Measurements from ENCODE around the gene HOMEZ. TPM values are rescaled to one million over a fixed set of nuclear protein-coding genes. Genes with fewer than 3 reads are reported as not detected.
A peak's percentile ranks its signal among the peaks of the same experiment; 100 is the strongest.

HOMEZ gene
- total RNA-seq, 1 experiment from 2014 or later = 25.9 TPM

DNA sequence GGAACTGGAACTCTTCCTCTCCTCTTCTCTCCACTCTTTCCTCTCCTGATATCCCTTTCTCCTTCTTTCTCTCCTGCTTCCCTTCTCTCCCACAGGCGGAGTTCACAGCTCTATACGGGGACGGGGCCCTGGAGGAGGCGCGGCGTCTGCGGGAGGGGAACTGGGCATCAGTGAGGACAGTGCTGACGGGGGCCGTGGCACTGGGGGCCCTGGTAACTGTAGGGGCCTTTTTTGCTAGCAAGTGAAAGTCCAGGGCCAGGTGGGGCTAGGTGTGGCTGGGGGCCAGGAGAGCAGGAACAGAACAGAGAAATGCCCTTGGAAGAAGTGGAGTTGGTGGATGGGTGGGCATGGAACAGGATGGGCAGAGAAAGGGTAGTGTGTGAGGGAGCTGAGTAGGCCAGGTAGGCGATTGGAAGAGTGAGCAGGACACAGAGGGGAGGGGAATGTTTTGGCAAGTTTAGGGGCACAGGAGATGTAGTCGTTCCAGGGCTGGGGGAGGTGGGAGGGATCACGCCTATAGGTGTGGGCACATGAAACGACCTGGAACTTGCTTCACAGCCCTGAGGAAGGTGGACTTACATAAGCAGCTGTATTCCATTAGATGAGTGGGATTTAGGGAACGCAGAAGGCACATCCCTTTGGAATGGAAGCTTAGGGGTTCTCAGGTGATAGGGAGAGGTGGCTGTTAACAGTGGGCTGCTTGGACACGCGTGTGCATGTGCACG, 23.0 kb upstream of the HOMEZ start:
- DNase-seq (ENCODE audit: low spot score) = no peak
- in situ Hi-C loops (cut with HindIII; ENCODE audit: low sequenced_read_pairs) = no loop called here

DNA sequence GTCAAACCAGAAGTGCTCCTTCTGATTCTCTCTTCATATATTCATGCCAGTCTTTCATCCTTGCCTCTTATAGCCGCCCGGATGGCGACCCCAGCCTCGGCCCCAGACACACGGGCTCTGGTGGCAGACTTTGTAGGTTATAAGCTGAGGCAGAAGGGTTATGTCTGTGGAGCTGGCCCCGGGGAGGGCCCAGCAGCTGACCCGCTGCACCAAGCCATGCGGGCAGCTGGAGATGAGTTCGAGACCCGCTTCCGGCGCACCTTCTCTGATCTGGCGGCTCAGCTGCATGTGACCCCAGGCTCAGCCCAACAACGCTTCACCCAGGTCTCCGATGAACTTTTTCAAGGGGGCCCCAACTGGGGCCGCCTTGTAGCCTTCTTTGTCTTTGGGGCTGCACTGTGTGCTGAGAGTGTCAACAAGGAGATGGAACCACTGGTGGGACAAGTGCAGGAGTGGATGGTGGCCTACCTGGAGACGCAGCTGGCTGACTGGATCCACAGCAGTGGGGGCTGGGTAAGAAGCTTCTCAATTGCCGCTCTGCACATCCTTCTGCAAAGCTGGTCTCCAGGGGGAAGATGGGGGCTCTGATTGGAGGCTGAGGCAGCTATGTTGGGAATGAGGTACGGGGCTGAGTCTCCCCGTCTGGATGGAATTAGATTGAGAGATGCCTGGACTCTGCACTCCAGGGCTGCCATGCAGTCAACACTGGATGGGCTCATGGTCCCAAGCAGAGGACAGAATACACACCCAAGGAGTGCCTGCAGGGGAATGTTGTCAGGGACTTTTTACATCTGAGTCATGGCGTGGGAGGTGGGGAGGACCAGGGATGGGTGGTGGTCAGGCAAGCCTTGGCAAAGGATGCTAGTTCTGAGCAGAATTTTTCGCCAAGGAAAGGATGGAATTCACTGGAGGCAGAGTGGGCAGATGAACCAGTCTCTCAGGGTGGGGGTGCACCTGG, 22.0 kb upstream of the HOMEZ start:
- DNase-seq (ENCODE audit: low spot score) = no peak
- in situ Hi-C loops (cut with HindIII; ENCODE audit: low sequenced_read_pairs) = no loop called here

DNA sequence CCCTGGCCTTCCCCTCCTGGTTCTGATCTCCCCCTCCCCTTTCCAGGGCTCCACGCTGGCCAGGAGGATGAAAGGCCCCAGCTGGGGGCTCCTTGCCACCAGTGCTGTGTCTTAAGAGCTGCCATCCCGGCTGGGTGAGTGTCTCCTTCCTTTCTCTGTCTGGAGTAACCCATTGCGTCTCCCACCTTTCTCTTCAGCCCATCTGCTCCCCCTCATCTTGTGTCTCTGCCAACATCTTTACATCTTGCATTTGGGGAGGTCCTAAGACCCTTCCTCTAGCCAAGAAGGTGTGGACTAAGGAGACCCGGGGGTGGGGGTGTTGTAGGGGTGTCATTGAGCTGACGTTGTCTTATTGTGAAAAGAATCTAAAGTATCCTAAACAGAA, 21.2 kb upstream of the HOMEZ start:
- in situ Hi-C loops (cut with HindIII; ENCODE audit: low sequenced_read_pairs) = no loop called here
- DNase-seq (ENCODE audit: low spot score) = no peak

- in situ Hi-C loops (cut with HindIII; ENCODE audit: low sequenced_read_pairs) = no loop called here
- peak; percentile 94 for DNase-seq (ENCODE audit: low spot score)
Measured at GRCh38 chr14:23306412-23307145, 20.6 kb upstream of the HOMEZ start, which contains the start of gene BCL2L2. BCL2L2 (plus strand) TSS chr14:23306833; CDS start chr14:23307768, 935 bp downstream.

DNA sequence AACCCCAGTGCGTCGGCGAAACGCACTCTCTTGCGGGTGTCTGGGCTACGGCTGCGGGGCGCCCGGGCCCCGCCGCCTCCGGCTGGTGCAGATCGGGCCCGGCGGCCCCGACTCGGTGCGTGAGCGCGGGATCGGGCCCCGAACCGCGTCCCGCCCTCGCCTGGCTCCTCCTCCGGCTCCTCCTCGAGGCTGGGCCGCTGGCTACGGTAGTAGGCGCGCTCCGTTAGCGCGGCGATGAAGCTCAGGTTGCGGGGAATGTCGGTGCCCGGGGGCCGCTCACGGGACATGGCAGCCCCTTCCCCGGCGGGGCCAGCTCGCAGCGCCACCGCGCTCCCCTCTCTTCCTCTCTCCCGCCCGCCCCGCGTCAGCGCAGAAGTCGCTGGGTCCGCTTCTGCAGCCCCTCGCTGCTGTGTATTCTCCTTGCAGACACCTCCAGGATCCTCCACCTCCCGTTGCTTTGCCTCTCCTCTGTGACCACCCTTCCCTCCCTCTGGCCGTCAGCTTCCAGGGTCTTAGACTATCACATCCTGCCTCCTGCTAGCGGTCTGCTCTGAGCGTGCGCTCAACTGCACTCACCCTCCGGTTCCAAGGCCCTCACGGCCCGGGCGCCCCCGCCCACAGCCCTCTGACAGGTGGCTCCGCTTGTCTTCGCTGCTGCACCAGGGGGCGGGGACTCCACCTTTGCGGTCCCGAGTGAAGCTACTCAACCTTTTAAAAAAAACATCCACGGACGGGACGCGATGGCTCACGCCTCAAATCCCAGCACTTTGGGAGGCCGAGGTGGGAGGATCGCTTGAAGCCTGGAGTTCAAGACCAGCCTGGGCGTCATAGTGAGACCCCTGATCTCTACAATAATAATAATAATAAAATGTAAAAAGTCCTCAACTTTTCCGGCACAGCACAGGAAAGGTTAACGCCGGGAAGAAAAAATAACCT, 16.6 kb upstream of the HOMEZ start, which contains the start of gene PPP1R3E:
Gene PPP1R3E (minus strand): TSS at position 570 of the 936 bp plus-strand sequence. CDS start 283 bp downstream, at position 287.
- in situ Hi-C loops (cut with HindIII; ENCODE audit: low sequenced_read_pairs) = no loop called here

DNA sequence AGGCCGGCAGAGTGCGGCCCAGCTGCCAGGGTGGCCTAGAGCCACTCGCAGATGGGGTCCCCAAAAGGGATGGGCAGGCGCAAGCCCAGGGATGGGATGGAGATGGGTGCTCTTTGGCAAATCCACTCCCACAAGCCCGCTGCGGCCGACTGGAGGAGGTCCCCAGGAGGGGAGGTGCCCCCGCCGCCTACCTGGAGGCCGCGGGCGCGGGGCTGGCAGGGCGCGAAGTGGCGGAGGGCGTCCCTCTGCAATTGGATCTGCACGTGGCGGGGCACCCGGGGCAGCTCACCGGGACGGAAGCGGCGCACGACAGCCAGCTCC, 16.0 kb upstream of the HOMEZ start:
- in situ Hi-C loops (cut with HindIII; ENCODE audit: low sequenced_read_pairs) = no loop called here
- DNase-seq (ENCODE audit: low spot score) = no peak

More for the DNA sequence above, 16.6 kb upstream of the HOMEZ start, which contains the start of gene PPP1R3E:
- DNase-seq (ENCODE audit: low spot score) = peak; percentile 80

GRCh38 chr14:23301288-23301968, 15.5 kb upstream of the HOMEZ start:
- in situ Hi-C loops (cut with HindIII; ENCODE audit: low sequenced_read_pairs) = no loop called here
- DNase-seq (ENCODE audit: low spot score) = peak; percentile 97

DNA sequence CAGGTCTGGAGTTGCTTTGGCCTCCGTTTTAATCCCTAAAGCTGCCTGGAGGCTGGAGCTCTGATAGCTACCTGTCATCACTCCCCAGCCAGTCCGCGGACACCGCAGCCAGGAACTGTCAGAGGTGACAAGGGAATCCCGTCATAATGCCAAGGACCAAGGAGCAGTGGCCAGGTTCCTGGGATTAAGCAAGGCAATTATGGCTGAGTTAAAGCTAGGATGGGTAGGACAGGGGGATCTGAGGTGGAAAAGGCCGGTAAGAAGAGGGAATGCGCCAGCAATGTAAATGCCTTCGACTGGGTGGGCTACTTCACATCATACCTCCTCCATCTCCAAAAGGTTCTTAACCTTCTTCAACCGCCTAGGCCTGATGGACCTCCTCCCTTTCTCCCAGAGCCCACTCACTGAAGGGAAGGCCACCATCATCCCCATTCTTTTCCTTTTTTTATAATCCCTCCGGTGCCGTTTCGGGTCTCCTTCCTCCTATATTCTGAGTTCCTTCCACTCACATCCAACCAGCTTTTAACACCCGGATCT, 14.8 kb upstream of the HOMEZ start:
- in situ Hi-C loops (cut with HindIII; ENCODE audit: low sequenced_read_pairs) = no loop called here

GRCh38 chr14:23299986-23300686, 14.2 kb upstream of the HOMEZ start:
- in situ Hi-C loops (cut with HindIII; ENCODE audit: low sequenced_read_pairs) = no loop called here
- no peak for DNase-seq (ENCODE audit: low spot score)

More for the DNA sequence above, 14.8 kb upstream of the HOMEZ start:
- DNase-seq (ENCODE audit: low spot score) = peak; percentile 69

- peak; percentile 81 for DNase-seq (ENCODE audit: low spot score)
- in situ Hi-C loops (cut with HindIII; ENCODE audit: low sequenced_read_pairs) = no loop called here
Measured at GRCh38 chr14:23299211-23299957, 13.5 kb upstream of the HOMEZ start.

- DNase-seq (ENCODE audit: low spot score) = no peak
- in situ Hi-C loops (cut with HindIII; ENCODE audit: low sequenced_read_pairs) = no loop called here
Measured at GRCh38 chr14:23297611-23298277, 11.8 kb upstream of the HOMEZ start.

DNA sequence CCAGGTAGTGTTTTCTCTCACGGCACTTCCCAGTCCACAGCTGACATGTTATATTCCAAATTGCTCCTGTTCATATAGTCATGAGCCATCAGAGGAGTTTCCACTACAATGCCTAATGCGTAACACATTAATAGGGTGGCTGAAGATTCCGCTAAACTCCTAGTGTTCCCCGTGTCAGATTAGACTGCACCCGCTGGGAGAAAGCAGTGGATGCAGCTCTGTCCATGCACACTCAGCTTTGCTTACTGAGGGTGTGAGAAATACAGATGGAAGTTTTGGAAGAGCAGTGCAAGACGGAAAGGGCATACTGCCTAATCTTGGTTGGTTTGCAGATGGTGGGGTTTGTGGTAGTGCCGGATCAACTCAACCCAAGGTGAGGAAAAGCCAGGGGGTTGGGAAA, 11.2 kb upstream of the HOMEZ start:
- in situ Hi-C loops (cut with HindIII; ENCODE audit: low sequenced_read_pairs) = no loop called here
- DNase-seq (ENCODE audit: low spot score) = no peak

GRCh38 chr14:23296012-23296777, 10.3 kb upstream of the HOMEZ start:
- no peak for DNase-seq (ENCODE audit: low spot score)
- in situ Hi-C loops (cut with HindIII; ENCODE audit: low sequenced_read_pairs) = no loop called here

GRCh38 chr14:23294734-23295561, 9.0 kb upstream of the HOMEZ start:
- in situ Hi-C loops (cut with HindIII; ENCODE audit: low sequenced_read_pairs) = no loop called here
- DNase-seq (ENCODE audit: low spot score) = peak; percentile 66

Measured in G401 (cell line).